Measurements from ENCODE around the gene ITGA7. TPM values are rescaled to one million over a fixed set of nuclear protein-coding genes. Genes with fewer than 3 reads are reported as not detected.

The ITGA7 gene
- total RNA-seq, 4 donors from 2014 or later, result 118 to 192 (median 146) TPM

GRCh38 chr12:55733021-55733555 is 25.4 kb upstream of the ITGA7 start:
- Histone ChIP-seq H3K27me3 (no peaks in the 10 kb centered on the region), H3K4me3 (no peak overlapping the region), H3K27ac (no peak overlapping the region), H3K9me3 (no peaks in the 10 kb centered on the region), H3K36me3 (no peaks in the 10 kb centered on the region), H3K4me1 (peaks cover 0 to 41% (median 25%) of the 10 kb centered on the region in 4 donors)
- WGBS, 2 donors, result 84 to 86% methylated on average over 14 of the region's 14 CpGs
- TF ChIP-seq POLR2A (IDR thresholded peaks at IDR 0.05), result no peak
- TF ChIP-seq EP300 (IDR thresholded peaks at IDR 0.05), result no peak
- TF ChIP-seq CTCF (IDR thresholded peaks at IDR 0.05), result no peak
- DNase-seq (ENCODE audit: low spot score in 2 of 2), result no peak

- Histone ChIP-seq H3K4me3 (no peak overlapping the region), H3K4me1 (peaks cover 0 to 38% (median 23%) of the 10 kb centered on the region in 4 donors), H3K36me3 (no peaks in the 10 kb centered on the region), H3K27ac (peak overlapping the region in 1 of 4 donors; percentile 18), H3K27me3 (no peaks in the 10 kb centered on the region), H3K9me3 (no peaks in the 10 kb centered on the region)
- WGBS, 2 donors, result 83% methylated on average over 4 of the region's 4 CpGs; no CpG with 5 or more reads in 1 of the 2 donors
- DNase-seq (ENCODE audit: low spot score in 2 of 2), result no peak
- TF ChIP-seq EP300 (IDR thresholded peaks at IDR 0.05), result no peak
These were observed 24.6 kb upstream of the ITGA7 start for GRCh38 chr12:55732288-55732687.

- H3K4me3 ChIP-seq, result peak overlapping the region; percentile 68 to 87 (median 71)
- peak in 1 of 2 donors; percentile 59 for DNase-seq (ENCODE audit: low spot score in 2 of 2)
- peak overlapping the region; percentile 94 to 100 (median 98) for H3K27ac ChIP-seq
- no peaks in the 10 kb centered on the region for H3K9me3 ChIP-seq
- 3 to 4% methylated on average over 18 to 19 of the region's 19 CpGs for WGBS, 2 donors
- peaks cover 0 to 48% (median 34%) of the 10 kb centered on the region in 4 donors for H3K4me1 ChIP-seq
- no peak for TF ChIP-seq POLR2A (IDR thresholded peaks at IDR 0.05)
- peak in 1 of 5 experiments; percentile 14 for TF ChIP-seq CTCF (IDR thresholded peaks at IDR 0.05)
- TF ChIP-seq EP300 (IDR thresholded peaks at IDR 0.05), result peak in 1 of 2 donors; percentile 27
- H3K36me3 ChIP-seq, result peaks cover 0 to 21% (median 5%) of the 10 kb centered on the region in 3 donors
- no peaks in the 10 kb centered on the region for H3K27me3 ChIP-seq
These were observed 22.4 kb upstream of the ITGA7 start for GRCh38 chr12:55729819-55730818.

- Histone ChIP-seq H3K4me1 (peaks cover 0 to 58% (median 39%) of the 10 kb centered on the region in 4 donors), H3K27me3 (no peaks in the 10 kb centered on the region), H3K4me3 (peak within 1 kb of the TSS; percentile 68 to 90 (median 78)), H3K36me3 (peaks cover 0 to 30% (median 6%) of the 10 kb centered on the region in 3 donors), H3K27ac (peak within 1 kb of the TSS; percentile 94 to 100 (median 98)), H3K9me3 (no peaks in the 10 kb centered on the region)
- WGBS, 2 donors, result 0% methylated on average over 20 to 31 of the region's 61 CpGs
- DNase-seq (ENCODE audit: low spot score in 2 of 2), result peak; percentile 90 to 93
- TF ChIP-seq POLR2A (IDR thresholded peaks at IDR 0.05) (peak; percentile 89 to 90), CTCF (IDR thresholded peaks at IDR 0.05) (peak in 2 of 5 experiments; percentile 20 to 22), EP300 (IDR thresholded peaks at IDR 0.05) (peak; percentile 65 to 91)
These were observed 21.5 kb upstream of the ITGA7 start, which contains the start of gene CD63 for GRCh38 chr12:55728939-55729818. Gene CD63 (minus strand): TSS chr12:55729009. CDS start chr12:55728341, 668 bp downstream.

All from tibial nerve (tissue), 4 donors.